IMR-90 (cell line): Measurements from ENCODE around the gene ZNF620.

Experiments
- CEBPB ChIP-seq: IDR thresholded peaks from 2 replicates; pipeline ENCODE4 v1.6.1; 2012; ENCODE audit warnings: low read depth, low read length, improper control_type of control experiment
- CTCF ChIP-seq: conservative IDR thresholded peaks from 2 replicates; pipeline ENCODE4 v1.5.1; 2012; ENCODE audit warnings: mild to moderate bottlenecking, low read depth, low read length, improper control_type of control experiment
- POLR2A ChIP-seq: IDR thresholded peaks from 2 replicates; pipeline ENCODE4 v1.6.1; 2012; ENCODE audit warnings: mild to moderate bottlenecking, low read depth, low read length
- RAD21 ChIP-seq: IDR thresholded peaks from 2 replicates; pipeline ENCODE4 v1.6.1; 2012; ENCODE audit warnings: low read length, improper control_type of control experiment
- RFX5 ChIP-seq: IDR thresholded peaks from 2 replicates; pipeline ENCODE4 v1.8.0; 2012; ENCODE audit warnings: low read depth, mild to moderate bottlenecking, low read length, moderate library complexity
- SMC3 ChIP-seq: fragments of 150-350 bp; IDR thresholded peaks from 2 replicates; pipeline ENCODE4 v1.6.1; 2016; ENCODE audit warnings: low read depth, mild to moderate bottlenecking, antibody characterized with exemption, low read length, moderate library complexity
- USF2 ChIP-seq: fragments of 150-350 bp; IDR thresholded peaks from 2 replicates; pipeline ENCODE4 v1.6.1; 2017; ENCODE audit warnings: mild to moderate bottlenecking, antibody characterized with exemption, low read length, low read depth

- TF ChIP-seq CTCF (no peak), RAD21 (no peak), USF2 (no peak), CEBPB (no peak), RFX5 (no peak), POLR2A (no peak), SMC3 (no peak)
These were observed 47.4 kb upstream of the ZNF620 start for GRCh38 chr3:40458473-40458872.
